Measurements from ENCODE around the gene KRT74. TPM values are rescaled to one million over a fixed set of nuclear protein-coding genes. Genes with fewer than 3 reads are reported as not detected.

KRT74 gene
- polyA plus RNA-seq (ENCODE audit: insufficient read length in 4 of 4), result not detected

DNA sequence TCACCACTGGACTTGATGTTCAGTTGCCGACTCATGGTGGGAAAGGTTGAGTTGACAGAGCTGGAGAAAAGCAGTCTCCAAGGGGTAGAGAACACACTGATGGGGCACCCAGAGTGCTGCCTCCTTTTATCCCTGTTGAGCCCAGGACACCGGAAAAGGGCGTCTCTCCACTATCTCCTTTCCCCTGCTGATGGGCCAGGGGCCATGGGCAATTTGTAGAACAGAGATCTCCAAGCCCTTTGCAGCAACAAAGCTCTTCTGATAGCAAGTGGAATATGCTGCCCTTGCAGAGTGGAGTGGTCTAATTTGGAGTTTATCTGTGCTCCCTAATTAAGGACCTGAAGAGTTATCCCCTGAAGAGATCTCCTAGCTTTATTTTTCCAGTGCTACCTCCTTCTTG lies at the start of gene KRT74:
KRT74 (minus strand) TSS at position 101 of the 400 bp plus-strand sequence; CDS start at position 35, 66 bp downstream.
- no peak for DNase-seq (ENCODE audit: low read depth in 4 of 4, low spot score in 2 of 4)

DNA sequence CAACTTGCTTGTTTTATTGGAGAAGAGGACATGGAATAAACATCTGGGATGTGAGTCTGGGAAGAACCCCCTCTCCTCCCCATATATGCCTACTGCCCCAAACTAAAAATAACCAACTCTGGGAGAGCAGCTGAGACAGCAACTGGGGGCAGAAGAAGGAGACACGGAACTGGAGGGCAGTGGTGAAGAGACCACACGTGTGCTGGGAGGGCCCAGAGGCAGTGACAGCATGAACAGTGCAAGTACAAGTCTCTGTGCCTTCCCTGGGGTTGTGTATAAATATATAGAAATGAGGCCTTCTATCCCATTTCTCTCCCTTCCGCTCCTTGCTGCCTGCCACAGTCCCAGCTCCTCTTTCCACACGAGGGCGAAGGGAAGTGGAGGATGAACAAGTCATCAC lies 48.7 kb upstream of the KRT74 start:
- no peak for DNase-seq (ENCODE audit: low read depth in 4 of 4, low spot score in 2 of 4)

DNA sequence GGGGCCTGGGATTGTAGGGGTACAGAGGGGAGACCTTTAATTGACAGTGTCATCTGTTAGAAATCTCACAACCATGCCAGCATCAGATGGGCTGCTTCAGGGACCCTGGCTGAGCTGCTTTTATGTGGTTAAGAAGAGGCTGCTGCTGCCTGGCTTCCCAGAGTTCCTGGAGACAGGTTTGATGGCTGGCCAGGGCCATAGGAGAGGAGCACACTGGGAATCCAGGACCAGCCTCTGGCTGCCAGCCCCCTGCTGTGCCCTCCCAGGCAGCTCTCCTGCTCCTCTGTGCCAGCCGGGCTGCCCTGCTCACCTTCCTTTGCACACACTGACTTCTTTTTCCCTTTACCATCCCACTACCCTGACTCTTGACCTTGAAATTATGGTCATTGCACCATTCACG lies 45.2 kb upstream of the KRT74 start:
- no peak for DNase-seq (ENCODE audit: low read depth in 4 of 4, low spot score in 2 of 4)

DNA sequence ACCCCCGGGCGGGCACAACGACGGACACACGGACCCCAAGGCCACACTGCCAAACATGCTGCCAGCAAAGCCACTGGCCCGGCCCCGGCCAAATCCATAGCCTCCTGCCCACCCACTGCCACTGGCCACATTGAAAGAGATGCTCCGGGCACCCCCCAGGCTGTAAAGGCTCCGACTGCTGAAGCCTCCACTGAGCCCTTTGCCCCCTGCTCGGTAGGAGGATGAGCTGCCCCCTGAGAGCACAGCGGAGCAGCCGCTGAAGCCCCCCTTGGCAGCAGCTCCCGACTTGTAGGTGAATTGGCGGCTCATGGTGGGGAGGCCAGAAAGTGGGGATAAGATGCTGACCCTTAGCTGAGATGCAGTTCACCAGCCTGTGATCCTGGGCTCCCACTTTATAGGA lies 44.6 kb upstream of the KRT74 start, which contains the start of gene KRT73:
KRT73 (minus strand) TSS at position 344 of the 400 bp plus-strand sequence; CDS start at position 309, 35 bp downstream.
- no peak for DNase-seq (ENCODE audit: low read depth in 4 of 4, low spot score in 2 of 4)

DNA sequence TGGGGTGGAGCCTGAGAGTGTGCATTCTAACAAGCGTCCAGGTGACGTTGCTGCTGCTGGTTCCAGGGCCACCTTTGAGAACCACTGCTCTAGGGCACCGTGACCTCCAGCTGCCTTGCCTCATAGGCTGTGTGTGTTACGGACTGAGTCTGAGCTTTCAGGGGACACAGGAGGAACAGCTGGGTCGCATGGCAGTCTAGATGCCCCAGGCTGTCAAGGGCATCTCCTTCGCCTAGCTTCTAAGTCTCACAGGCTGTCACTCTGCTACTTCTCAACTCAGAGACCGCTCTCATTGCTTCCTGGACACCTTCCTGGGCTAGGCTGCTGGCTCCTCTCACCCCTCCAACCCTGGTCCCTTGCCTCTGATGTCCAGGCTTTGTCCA lies 43.8 kb upstream of the KRT74 start:
- no peak for DNase-seq (ENCODE audit: low read depth in 4 of 4, low spot score in 2 of 4)

DNA sequence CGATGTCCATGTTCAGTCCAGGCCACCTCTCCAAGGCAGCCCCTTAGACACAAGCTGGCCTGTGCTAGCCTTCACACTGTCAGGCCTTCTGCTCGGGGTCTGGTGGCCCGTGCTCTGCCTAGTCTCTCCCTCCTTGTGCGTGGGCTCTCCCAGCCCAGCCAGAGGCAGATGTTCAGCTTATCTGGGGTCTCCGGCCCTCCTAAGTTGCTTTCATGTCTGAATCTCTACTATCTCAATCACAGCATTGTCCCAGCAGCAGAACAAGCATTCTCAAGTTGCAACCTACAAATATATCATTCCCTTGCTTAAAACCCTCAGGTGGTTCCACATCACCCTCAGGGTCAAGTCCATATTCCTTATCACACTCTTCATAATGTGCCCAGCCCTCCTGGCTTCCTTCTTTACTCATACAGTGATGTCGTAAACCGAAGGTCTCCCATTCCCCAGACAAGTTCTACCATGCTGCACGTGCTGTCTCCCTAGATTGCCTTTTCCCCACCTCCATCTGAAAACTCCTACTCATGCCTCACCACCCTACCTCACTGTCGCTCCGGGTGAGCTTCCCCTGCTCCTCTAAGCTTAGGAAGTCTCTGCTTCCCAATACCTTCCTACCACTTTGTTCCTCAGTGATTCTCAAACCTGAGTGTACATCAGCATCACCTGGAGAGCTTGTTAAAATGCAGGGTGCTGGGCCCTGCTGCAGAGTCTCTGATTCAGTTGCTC lies 43.2 kb upstream of the KRT74 start:
- no peak for DNase-seq (ENCODE audit: low read depth in 4 of 4, low spot score in 2 of 4)

DNA sequence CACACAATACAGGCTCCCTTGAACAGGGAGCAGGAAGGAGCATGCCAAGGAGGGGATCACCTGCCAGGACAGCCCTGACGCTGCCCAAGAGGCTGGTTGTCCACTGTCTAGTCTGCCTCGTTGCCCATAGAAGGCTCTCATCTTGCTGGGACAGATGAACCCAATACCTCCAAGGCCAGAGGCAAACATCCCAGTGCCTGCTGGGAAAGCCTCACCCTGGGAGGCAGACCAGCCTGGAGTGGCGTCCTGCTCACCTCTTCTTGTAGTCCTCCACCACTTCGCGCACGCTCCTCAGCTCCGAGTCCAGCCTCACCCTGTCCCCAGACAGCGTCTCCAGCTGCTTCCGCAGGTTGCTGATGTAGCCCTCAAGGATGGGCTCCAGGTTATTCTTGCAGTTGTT lies 42.3 kb upstream of the KRT74 start:
- no peak for DNase-seq (ENCODE audit: low read depth in 4 of 4, low spot score in 2 of 4)

DNA sequence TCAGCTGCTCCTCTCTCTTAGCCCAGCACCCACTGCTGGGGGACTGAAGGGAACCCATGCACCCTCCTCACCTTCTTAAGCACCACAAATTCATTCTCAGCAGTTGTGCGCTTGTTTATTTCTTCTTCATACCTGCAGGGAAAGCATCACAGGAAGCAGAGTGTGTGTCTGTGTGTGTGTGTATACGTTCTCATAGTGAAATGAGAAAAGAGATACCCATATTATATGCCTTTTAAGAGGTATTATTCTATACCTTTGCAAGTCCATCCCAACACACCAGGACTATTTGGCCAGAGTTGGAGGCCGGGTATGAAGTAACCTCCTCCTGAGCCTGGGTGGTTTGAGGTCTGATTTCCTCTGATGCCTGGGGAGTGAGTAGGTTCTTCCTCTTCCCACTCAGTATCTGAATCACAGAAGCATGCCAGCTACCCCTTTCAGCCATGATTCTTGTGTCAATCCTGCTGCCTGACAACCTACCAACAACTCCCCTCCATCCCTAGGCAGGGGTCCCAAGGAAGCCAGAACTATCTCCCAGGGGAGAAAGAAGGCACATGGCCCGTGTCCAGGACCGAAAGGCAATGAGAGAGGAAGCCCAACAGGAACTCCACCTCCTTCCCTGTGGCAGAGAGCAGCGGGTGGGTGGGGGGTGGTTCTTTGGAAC lies 41.7 kb upstream of the KRT74 start:
- no peak for DNase-seq (ENCODE audit: low read depth in 4 of 4, low spot score in 2 of 4)

DNA sequence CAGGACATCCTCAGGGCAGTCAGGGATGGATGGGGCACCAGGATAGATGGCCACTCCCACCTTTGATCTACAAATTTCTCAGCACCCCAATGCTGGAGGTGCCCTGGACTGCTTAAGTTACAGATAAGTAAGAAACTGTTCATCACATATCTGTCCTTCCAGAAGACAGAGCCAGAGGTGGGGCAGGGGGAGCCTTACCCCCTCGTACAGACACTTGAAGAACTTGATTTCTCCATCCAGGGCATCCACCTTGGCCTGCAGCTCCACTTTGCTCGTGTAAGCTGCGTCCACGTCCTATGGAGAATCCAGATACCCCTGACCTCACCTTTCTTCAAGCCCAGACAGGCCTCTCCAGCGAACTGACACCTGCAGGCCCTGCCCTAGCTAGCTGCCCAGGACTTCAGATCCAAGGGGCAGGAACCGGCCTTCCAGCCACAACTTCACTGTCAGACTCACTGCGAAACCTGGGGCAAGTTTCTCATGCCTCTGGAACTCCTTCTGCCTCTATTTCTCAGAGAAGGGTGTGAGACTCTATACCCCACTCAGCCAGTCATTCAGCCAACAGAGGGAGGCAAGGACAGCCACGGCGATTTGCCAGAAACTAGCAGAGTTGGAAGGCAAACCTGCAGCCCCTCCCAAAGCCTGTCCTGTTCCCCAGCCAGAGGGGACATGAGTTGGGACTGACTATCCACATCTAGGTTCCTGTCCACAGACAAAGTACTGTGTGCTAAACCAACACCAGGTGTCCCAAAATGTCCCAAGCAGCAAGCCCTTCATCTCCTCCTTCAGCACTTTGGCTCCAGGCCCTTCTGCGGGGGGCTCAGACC lies 41.0 kb upstream of the KRT74 start:
- DNase-seq (ENCODE audit: low read depth in 4 of 4, low spot score in 2 of 4), result no peak

DNA sequence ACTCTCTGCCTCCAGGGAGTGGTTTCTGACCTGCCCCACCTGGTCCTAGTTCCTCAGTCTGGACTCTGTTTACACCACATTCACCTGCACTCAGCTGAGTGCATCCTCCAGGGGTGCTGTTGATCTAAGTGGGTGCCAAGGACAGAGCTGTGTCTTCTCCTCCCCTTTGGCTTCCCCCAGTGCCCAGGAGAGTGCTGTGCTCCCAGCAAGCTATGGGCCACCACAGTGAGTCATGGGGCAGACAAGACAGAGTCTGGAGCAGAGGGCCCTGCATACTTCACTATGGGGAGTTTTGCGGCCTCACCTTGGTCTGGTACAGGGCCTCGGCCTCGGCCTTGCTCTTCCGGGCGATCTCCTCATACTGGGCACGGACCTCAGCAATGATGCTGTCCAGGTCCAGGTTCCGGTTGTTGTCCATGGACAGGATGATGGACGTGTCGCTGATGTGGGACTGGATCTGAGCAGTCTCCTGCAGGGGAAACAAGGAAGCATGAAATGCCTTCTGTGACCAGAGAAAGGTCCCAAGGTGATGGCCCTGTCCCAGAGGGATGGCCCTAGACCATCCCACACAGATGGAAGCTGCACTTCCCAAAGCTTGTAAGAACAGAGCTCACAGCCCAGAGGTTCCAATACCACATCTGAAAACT lies 39.9 kb upstream of the KRT74 start:
- DNase-seq (ENCODE audit: low read depth in 4 of 4, low spot score in 2 of 4), result no peak

DNA sequence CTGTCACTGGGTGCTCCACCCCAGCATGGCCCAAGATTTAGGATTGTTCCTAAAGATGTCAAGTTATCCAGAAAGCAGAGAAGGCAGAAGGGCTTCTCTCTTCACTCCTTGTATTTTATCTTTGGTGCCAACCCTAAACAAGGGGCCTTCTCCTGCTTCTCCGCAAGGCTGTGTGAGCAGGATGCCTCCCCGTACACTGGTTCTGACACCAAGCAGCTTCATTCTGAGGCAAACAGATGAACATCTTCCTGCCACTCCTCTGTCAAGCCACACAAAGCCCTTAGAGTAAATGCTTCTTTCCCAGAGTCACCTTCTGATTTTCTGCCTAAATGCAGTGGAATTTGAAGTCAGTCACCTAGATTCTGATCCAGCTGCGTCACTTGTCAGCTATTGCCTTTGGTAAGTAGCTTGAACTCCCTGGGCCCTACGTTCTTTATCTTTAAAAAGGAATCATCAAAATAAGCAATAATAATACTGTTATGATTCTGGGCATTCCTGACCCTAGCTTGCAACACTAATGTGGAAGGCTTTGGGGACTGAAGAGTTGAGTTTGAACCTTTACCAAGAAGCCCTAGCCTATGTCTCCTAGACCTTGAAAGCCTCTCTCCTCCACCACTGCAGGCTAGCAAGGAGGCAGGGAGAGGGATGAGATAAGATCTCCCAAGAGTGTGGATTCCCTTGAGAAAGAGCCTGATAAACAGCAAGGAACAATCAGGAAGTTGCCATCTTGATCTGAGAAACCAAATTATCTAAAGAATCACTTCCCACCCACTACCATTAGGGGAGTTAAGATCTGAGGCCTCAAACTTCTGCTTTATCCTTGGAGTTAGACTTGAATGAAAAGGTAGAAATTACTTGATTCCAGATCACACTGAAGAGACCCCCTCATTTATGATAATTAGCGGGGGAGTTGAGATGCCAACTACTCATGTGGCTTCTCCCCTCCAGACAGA lies 39.1 kb upstream of the KRT74 start:
- no peak for DNase-seq (ENCODE audit: low read depth in 4 of 4, low spot score in 2 of 4)

DNA sequence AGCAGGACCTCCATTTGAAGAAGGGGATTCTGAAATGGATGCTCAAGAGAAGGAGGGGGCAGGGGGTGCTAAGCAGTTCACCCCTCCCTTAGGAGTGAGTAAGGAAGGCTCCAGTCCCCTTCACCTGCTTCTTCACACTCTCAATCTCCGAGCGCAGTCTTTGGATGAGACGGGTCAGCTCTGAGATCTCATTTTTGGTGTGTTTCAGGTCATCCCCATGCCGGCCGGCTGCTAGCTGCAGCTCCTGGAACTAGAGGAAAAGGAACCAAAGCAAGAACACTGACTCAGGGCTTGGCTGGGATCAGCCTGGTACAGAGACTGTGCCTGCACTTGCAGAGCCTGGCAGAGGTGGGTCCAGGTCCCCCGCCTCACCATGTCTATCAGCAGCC lies 37.4 kb upstream of the KRT74 start:
- DNase-seq (ENCODE audit: low read depth in 4 of 4, low spot score in 2 of 4), result no peak

DNA sequence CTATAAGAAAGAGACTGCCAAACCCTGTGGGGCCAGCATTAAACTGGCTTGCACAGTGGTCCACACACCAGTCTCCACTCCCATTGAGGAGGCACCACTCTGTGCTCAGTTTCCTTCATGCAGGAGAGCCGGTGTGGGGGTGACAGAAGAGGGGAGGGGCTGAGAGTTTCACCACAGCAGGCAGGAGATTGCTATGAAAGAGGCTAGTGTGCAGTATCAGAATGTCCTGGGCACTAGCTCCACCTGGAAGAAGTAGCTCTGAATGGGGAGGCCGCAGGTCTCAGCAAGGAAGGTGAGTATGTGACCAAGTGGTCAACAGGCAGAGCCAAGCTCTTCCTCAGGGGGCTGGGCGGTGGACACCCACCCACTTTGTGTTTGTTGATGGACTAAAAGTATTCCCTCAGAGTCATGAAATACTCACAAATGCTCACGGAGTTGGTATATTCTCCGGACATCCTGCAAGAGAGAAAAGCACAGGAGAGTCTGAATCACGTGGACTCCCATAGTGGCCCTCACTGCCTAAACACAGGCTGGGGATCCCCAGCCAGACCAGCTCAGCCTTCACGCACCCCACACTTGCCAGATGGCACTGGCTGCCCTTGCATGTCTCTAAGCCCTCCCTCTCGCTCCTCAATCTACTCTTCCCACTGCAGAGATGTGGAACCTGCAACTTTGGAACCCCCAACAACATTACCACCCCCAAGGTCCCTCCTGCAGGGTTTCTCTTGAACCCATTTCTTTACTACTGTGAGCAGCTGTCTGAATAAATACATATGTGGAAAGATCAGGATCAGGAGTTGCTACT lies 35.4 kb upstream of the KRT74 start:
- DNase-seq (ENCODE audit: low read depth in 4 of 4, low spot score in 2 of 4), result no peak

DNA sequence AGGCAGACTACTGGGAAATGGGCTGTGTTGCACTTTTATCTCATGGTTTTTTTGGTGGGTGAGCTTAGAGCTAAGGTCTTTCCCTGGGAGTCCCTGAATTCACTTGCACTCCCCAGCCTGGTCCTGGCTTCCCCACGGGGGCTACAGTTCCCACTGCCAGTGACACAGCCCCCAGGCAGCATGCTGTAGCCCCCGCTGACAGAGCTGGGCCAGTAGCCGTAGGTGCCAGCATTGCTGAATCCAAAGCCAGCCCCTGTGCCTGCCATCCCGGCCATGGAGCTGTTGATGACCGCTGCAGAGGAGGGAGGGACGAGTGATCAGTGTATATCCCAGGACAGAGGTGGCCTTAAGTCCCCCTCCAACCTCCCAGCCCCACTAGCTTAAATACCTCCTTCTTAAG lies 34.5 kb upstream of the KRT74 start:
- no peak for DNase-seq (ENCODE audit: low read depth in 4 of 4, low spot score in 2 of 4)

DNA sequence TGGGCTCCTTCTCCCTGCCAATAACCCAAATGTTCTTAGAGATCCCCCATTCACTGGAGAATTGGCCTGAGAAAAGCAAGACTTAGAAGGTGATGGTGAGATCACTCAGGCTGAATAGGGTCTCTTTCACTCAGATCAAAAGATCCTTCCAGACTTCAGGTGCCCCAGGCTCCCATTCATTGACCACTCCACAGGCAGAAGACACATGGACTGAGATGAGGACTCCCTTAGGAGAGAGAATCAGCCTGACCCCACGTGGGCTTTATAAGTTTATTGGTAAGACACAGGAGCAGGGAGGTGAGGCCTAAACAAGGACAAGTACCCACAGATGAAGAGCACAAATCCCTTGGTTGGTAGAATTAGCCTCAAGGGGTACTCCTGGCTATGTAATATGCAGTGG lies 33.7 kb upstream of the KRT74 start:
- DNase-seq (ENCODE audit: low read depth in 4 of 4, low spot score in 2 of 4), result no peak

DNA sequence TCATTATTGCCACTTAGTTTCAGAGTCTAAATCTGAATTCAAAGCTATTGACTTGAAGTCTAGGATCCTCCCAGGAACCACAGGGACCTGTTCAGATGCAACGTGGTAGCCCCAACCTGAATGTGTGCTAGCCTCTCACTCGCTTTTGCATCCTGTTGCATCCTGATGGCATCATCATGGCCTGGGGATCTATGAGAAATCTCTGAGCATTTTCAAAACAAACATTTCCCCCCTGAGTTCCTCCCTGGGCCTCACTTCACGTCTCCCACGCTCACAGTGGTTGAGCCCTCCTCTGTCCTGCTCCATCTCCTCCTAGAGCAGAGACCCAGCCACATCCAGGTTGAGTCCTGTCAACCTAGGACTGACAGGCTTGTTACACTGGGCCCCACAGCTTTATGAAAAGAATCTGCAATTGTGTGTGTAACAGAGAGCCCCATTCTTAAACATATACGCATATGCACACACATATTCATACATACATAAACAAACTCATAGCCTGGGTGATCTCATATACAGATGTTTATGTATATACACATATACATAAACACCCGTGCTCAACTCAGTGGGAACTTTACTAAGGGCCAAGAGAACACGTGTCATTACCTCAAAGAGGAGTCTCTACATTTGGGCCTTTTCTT lies 33.1 kb upstream of the KRT74 start:
- no peak for DNase-seq (ENCODE audit: low read depth in 4 of 4, low spot score in 2 of 4)

DNA sequence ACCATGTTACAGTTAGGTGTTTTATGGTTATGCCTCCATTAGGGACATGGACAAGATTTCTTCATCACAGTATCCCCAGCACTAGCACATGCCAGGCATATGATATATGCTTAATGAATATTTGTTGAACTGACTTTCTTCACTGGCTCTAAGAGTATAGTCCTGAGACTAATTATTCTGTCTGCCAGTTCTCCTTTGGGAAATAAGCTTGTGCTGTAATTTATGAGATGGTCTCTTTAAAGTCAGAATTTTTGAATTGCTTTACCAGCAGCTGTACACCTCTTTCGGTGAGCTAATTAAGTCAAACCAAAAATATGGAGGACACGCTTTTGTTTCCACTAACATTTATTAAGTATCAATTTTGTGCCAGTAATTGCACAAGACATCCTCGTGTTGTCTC lies 32.5 kb upstream of the KRT74 start:
- no peak for DNase-seq (ENCODE audit: low read depth in 4 of 4, low spot score in 2 of 4)

DNA sequence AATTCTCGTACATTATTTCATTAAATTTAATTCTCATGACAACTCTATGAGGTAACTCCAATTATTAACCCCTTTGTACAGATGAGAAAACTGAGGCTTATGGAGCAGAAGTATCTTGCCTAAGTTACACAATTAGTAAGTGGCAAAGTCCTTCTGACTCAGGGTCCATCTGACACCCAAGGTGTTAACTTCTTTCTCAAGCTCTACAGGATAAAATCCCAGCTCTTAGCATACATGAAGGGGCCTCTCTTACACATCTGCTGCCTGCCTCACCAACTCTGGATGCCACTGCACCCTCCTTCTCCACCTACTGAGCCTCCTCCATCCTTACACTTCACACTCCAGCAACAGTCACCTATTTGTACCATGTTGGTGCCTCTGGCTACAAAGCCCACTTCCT lies 31.9 kb upstream of the KRT74 start:
- DNase-seq (ENCODE audit: low read depth in 4 of 4, low spot score in 2 of 4), result no peak

DNA sequence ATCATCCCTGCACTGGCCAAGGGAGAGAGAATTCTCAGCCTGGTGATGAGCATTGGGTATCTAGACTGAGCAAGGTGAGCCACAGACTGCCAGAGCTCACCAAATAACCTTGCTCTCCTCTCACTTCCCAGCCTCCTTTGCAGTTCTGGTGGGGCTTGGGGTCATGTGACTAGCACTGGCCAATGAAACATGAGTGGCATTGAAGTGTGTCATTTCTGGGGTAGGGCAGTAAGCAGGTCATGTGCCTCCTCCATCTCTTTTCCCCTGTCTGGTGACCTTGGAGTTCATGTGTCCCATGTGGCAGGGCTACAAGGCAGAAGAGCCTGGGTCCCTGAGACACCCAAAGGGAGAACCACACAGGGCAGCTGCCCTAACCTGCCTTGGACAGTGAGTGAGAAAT lies 31.2 kb upstream of the KRT74 start:
- DNase-seq (ENCODE audit: low read depth in 4 of 4, low spot score in 2 of 4), result no peak
